Tongue (tissue), 2 donors: ENCODE measurements around the gene CDC42SE1. TPM values are rescaled to one million over a fixed set of nuclear protein-coding genes. Genes with fewer than 3 reads are reported as not detected.
"Not testable (repeated sequence)": the region's sequence is repeated elsewhere in the genome, so short reads cannot be mapped to it uniquely, and the experiment has no call there.

ENCODE experiments used
- DNase-seq: peaks from one replicate; pipeline ENCODE4 v3.0.0-alpha.2; 2015
- total RNA-seq: library from RNA; depleted of rRNA; stranded (reverse); fragments of >200 nt; gene quantifications from one replicate; pipeline ENCODE4 v1.2.3, GENCODE V29; 2014

The CDC42SE1 gene, protein sequence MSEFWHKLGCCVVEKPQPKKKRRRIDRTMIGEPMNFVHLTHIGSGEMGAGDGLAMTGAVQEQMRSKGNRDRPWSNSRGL
- total RNA-seq = 39.4 TPM

DNA sequence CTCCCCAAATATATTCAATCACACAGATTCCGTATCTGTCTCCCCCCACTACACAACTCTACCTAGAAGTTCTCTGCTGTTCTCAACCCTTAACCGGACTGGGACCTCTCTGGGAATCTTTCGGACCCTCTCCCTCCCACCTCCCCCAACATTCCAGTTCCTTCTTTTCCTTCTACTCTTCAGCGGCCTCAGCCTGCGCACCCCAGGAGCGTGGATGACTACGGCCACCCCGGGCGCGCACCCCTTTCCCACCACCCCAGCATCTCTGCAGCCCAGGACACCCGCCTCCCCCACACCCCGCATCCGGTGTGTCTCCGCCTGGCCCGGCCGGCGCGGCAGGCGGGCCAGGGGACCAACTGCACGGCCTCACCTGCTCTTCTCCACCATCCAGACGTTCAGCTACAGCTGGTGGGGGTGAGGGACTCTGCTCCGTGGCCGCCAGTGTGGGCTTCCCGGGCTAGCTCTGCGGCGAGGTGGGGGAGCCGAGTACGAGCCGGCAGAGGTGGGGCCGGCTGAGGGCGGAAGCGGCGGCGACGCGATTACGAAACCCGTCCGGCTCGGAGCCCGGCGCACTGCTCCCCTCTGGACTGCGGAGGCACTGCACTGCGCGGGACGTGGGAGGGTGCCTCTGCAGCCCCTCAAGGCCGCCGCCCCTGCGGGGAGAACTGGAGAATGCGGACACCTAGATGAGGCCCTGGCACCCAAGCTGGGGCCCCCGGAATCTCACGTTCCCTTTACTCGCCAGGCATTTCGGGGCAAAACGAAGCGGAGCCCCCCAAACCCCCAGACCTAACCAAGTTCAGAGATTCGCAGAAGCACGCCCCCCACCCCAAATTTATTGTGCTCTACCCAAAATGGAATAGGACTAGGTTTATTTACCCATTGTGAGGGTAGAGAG lies at the start of gene CDC42SE1:
TSS of gene CDC42SE1 (minus strand) at position 514 of the 898 bp plus-strand sequence. CDS start 3,892 bp downstream, outside the sequence.
- peak; percentile 95 for DNase-seq

DNA sequence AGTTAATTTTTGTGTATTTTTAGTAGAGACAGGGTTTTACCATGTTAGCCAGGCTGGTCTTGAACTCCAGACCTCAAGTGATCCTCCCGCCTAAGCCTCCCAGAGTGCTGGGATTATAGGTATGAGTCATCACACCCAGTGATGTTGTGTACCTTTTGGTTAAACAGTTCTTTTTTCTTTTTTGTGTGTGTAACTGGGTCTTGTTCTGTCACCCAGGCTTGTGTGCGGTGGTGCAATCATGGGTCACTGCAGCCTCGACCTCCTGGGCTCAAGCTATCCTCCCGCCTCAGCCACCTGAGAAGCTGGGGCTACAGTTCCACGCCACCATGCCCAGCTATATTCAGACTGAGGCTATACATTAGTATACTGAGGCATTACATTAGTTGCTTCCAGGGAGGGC lies 48.9 kb upstream of the CDC42SE1 start:
- no peak for DNase-seq

DNA sequence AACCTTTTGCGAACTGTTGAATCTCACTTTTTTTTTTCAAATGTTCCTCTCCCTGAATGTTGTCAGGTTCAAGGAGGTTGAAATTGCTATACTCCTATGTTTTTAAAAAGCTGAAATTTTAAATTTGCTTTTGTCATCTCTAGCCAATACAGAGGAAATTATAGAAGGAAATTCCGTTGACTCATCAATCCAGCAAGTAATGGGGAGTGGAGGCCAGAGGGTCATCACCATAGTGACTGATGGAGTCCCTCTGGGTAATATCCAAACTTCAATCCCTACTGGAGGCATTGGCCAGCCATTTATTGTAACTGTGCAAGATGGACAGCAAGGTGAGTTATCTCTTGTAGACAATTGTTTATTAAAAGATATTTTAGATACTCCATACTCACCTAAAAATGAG lies 47.5 kb upstream of the CDC42SE1 start:
- DNase-seq = no peak

DNA sequence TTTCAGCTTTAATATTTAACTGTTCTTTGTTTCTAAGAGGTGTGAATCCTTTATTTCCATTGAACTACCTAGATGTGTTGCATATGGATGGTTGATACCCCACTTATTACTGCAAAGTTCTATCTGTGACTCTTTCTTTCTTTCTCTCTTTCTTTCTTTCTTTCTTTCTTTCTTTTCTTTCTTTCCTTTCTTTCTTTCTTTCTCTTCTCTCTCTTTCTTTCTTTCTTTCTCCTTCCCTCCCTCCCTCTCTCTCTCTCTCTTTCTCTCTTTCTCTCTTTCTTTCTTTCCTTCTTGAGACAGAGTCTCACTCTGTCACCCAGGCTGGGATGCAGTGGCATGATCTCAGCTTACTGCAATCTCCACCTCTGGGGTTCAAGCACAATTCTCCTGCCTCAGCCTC lies 45.2 kb upstream of the CDC42SE1 start:
- no peak for DNase-seq

DNA sequence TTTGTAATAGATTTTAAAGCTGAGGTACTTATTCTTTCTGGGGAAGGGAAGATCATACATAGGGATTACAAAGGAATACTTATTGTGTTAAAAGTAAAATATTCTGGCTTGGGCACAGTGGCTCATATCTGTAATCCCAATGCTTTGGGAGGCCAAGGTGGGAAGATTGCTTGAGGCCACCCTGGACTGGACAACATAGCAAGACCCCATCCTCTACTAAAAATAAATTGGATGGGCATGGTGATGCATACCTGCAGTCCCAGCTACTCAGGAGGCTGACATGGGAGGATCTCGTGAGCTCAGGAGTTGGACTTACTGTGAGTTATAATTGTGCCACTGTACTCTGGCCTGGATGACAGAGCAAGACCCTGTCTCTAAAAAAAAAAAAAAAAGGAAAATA lies 38.7 kb upstream of the CDC42SE1 start:
- DNase-seq = no peak

DNA sequence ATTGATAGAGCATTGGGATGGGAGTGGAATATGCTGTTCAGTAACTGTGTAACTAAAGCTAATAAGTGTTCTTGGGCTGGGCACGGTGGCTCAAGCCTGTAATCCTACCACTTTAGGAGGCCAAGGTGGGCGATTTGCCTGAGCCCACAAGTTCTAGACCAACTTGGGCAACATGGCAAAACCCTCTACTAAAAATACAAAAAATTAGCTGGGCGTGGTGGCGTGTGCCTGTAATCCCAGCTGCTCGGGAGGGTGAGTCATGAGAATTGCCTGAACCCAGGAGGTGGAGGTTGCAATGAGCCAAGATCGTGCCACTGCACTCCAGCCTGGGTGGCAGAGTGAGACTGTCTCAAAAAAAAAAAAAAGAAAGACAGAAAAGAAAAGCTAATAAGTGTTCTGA lies 38.0 kb upstream of the CDC42SE1 start:
- DNase-seq = not testable (repeated sequence)

DNA sequence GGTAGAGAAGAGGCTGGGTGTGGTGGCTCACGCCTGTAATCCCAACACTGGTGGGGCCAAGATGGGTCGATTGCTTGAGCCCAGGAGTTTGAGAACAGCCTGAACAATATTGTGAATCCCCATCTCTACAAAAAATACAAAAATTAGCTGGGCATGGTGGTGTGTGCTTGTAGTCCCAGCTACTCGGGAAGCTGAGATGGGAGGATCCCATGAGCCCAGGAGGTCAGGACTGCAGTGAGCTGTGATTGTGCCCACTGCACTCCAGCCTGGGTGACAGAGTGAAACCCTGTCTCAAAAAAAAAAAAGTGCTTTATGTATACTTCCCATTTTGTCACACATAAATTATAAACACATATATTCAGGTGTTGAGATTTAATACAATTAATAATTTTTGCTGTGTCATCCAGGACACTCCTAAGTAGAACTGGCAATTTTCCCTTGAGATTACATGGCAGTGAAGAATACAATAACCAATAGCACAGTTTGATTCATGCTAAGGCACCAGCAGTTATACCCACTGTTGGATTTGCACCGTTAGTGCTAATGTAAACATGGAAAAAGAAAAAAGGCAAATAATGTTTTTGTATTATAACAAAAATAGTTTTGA lies 26.6 kb upstream of the CDC42SE1 start:
- no peak for DNase-seq

DNA sequence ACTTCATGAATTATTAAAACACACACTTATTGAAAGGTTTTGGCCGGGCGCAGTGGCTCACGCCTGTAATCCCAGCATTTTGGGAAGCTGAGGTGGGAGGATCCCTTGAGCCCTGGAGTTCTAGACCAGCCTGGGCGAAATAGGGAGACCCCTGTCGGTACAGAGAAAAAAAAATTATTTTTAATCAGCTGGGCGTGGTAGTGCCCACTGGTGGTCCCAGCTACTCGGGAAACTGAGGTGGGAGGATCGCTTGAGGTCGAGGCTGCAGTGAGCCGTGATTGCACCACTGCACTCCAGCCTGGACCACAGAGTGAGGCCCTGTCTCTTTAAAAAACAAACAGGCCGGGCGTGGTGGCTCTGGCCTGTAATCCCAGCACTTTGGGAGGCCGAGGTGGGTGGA lies 12.8 kb upstream of the CDC42SE1 start:
- DNase-seq = no peak

DNA sequence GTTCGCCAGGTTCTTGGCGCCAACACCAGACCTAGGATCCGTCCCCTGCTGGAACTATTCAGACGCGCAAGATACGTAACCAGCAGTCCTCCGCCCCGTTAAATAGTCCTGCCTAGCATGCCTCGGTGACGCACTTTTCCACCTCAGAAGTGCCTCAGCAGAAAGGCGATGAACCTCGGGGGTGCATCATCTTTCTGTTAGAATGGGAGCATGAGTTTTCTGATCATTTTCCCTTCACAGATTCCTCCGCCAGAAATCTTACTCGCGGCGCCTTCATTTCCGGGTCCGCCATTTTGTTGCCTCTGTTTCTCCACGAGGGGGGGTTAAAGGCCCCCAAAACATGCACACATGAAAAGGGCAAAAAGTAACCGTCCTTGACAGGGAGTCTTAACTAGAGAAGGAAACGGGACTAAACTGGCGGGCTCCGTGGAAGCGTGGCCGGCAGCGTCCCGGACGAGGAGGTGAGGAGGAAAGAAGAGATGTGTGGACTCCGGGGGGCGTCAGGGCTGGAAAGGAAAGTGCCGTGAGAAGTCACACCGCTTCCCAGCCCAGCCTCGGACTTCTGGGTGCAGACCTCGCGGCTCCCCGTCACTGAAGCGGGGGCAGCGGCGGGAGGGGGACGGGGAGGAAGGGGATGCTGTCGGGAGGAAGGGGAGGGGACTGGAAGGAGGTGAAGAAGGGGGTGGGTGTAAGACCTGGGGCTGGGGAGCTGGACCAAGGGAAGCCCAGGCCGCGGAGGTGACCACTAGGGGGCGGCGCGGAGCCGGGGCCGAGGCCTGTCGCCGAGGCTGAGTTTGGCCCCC lies 11.3 kb upstream of the CDC42SE1 start, which contains the start of gene GABPB2:
TSS of gene GABPB2 (plus strand) at position 288 of the 803 bp plus-strand sequence. CDS start 17,429 bp downstream, outside the sequence.
- peak; percentile 98 for DNase-seq

DNA sequence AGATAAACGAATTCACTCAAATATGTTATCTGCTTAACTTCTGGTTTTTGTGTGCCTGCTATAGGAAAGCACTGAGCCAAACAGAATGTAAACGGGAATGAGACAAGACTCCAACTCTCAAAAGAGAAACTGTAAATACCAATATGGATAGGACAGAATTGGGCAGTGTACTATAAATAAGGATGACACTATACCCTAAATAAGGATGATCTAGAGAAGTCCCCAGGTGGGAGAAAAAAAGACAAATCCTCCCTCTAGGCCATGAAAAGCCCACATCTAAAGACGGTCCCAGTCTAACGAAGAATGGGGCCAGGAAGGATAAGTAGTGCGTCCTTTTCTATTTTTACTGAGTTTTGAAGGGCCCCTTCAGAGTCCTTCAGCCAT lies 9.7 kb upstream of the CDC42SE1 start:
- DNase-seq = no peak

DNA sequence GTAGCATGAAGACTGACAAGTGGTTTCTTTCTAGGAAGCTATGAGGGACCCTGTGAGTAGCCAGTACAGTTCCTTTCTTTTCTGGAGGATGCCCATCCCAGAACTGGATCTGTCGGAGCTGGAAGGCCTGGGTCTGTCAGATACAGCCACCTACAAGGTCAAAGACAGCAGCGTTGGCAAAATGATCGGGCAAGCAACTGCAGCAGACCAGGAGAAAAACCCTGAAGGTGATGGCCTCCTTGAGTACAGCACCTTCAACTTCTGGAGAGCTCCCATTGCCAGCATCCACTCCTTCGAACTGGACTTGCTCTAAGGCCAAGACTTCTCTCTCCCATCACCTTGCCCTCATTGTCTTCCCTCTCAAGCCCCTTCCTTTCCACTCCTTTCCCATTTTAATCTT lies 7.8 kb upstream of the CDC42SE1 start:
- no peak for DNase-seq

DNA sequence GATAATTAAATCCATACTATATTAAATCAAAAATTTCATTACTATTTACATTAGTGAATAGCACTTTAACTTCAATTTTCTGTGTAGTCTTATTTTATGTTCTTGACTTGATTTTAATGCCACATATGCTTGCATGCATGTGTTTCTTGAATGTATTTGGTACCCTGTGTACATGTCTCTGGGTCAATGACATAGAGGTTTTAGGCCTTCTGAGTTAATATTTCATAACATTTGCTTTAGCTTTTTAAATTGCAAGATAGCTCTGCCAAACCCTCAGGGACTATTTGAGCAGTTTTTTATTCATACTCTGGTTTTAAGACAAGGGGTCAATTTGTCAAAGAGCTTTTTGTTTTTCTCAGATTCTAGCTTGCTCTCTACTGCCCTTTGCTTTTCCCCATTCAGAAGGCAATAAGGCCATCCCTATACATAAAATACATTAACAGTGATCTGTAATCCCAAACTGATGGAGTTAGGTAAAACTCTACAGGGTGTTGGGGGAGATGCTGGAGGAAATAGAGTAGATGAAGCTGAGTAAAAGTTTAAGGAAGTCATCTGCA lies 5.7 kb upstream of the CDC42SE1 start:
- DNase-seq = no peak

DNA sequence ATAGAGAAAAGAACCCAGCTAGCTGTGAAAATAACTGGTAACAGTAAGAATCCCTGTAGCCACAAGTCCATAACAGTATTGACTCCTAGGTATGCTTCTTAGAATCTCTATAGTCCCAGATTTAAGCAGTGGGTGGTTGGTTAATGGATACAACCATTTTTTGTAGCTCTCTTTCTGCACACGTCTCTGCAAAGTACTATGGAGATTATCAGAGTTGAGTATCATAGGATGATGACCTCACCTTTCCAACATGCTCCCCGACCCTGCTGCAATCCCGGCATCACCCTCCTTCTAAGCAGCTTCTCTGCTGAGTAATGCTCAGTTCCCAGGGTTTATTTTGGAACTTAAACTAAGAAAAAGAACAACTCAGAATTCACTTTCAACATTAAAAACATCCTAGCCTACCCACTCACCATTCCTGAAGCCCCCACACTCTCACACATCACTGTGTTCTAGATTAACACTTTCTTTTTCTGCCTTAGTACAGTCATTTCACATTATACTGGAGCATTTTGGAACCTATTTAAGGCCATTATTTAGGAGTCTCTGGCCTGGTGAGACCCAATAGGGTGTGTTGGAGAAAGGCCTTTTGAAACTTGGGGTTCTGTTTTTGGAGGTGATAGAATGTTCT lies 3.4 kb upstream of the CDC42SE1 start:
- no peak for DNase-seq

DNA sequence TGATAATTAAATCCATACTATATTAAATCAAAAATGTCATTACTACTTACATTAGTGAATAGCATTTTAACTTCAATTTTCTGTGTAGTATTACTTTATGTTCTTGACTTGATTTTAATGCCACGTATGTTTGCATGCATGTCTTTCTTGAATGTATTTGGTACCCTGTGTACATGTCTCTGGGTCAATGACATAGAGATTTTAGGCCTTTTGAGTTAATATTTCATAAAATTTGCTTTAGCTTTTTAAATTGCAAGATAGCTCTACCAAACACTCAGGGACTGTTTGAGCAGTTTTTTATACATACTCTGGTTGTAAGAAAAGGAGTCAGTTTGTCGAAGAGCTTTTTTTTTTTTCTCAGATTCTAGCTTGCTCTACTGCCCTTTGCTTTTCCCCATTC lies 2.3 kb upstream of the CDC42SE1 start:
- no peak for DNase-seq

DNA sequence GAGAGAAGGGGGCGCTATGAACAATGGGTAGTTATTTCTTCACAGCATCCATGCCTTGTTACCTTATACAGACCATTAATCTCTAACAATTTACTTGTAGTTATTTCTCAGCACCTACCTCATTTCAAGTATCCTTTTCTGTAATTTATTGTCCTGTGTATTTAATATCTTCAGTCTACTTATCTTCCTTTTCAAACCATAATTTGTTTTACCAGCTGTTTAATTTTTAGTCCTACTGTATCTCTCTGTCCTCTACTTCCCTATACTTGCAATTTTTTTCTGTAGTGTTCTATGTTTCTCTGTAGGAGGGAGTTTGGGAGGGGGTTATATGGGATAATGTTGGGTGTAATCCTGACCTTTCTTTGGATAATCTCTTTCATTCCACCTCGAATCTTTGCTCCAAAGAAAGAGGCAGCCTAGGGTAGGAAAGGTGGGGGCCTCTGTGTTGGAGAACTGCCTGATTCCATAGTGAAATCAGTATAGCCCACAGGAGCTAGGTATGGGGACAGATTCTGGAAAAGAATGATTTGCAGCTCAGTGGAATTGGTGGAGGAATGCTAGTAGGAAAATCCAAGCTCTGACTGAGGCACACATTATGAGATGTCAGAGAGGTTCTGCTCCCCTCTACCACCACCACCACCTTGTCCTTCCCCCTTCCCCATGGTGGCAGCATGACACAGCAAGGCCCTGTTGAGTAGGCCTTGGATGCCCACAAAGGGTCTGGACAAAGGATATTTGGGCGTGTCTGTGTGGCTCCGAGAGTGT lies 1.4 kb upstream of the CDC42SE1 start:
- no peak for DNase-seq

DNA sequence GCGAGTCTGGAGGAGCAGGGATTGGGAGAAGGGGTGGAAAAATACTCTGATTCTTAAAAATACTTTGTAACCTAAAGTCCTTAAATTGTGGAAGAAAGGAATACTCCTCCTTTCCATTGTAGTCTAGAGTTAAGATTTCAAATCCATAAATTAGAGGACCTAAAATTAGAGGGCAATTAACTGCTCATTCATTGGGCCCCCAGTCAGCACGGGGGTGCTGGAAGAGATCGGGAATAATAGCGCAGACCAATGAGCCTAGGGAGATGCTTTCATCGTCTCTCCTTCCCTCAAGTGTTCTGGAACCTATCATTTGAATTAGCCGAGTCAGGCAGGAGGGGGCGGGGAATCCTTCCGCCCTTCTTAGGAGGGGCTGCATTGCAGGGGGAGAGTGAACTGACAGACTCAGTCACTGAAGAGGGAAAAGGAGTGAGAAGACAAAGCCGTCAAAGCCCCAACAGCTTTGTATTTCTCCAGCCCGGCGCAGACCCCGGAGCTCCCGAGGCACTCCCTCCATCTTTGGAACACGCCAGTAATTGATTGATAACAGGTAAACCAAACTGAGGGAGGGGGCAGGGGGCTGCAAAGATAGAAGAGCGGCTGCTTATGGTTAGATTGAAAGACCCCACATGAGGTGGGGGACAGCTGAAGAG lies 710 bp upstream of the CDC42SE1 start, which contains the start of gene MLLT11:
TSS of gene MLLT11 (plus strand) at position 391 of the 650 bp plus-strand sequence. CDS start 6,828 bp downstream, outside the sequence.
- peak; percentile 94 for DNase-seq

DNA sequence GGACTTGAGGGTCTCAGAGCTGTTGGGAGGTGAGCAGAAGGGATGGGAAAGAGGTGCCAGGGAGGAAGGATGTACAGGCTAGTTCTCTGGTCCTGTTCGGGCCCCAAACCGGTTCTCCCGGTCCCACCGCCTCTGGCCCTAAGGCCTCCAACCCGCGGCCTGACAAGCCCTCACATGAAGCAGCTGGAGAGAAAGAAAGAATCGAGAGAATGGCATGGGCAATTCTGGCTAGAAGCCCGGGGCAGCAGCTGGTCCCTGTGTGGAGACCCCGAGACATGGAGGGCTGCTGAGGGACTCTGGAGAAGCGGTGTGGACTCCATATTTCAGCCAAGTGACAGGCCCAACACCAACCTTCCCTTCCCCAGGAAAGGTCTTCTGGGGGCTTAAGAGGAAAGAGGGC lies 730 bp downstream of the CDC42SE1 start:
- peak; percentile 90 for DNase-seq

DNA sequence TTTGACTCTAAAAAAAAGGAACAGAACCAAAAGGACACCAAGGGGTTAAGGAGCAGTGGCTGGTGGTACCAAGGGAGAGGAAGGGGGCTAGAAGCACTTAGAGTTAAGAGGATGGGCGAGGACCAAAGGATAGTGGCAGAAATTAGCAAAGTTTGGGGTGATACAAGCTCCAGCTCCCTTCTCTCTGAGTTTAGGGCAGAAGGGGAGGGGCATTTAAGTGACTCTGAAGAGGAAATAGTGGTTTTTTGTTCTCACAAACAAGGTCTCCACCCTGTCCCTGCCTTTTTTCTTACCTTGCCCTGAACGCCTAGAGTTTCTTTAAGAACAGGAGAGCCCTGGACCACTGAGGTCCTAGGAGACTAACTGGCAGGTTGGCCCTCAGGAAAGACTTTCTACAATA lies 3.3 kb downstream of the CDC42SE1 start:
- no peak for DNase-seq

DNA sequence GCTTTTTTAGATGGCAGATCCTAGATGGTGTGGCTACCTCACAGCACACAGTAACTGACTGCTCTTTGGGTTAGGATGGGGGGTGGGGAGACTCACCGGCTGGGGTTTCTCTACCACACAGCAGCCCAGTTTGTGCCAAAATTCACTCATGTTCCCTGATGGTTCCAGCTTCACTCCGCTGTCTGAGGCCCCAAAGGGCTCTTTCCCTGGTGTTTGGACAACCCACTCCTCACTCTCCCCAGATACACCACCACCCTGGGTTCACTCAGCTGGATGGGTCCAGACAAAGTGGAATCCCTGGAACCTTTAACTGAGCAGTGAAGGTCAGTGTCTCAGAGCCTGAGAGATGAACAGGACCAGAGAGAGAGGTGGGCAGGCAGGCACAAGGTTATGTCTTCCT lies 3.8 kb downstream of the CDC42SE1 start:
- DNase-seq = no peak

DNA sequence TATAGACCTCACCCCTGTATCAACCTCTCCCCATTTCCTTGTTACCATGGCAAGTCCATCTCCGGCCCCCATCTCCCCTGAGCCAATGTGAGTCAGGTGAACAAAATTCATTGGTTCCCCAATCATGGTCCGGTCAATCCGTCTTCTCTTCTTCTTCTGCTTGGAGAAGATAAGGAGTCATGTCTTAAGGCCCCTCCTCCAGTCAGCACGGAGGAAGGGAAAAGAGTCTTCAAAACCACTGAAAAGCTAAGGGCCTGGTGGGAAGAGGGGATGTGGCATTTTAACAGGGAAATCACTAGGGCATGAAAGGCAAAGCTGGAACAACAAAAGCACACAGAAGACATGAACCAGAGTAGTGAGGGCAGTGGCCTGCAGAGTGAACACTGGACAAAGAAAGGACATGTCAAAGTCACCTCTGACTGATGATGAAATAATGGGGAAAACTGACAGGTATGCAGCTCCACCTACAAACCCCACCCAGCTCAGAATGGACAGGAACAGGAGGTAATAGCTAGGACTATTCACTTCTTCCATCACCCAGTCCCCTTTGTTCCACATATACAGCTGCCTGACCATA lies 4.4 kb downstream of the CDC42SE1 start:
- DNase-seq = no peak
